Sigmoid colon (tissue), 4 donors: ENCODE measurements around the gene LIAS.
"Not testable (repeated sequence)": the region's sequence is repeated elsewhere in the genome, so short reads cannot be mapped to it uniquely, and the experiment has no call there.

ENCODE experiments used
- POLR2A ChIP-seq, 2 donors: fragments of 450-650 bp; IDR thresholded peaks; one replicate each; pipeline ENCODE4 v1.6.1; 2016; ENCODE audit warnings: antibody characterized with exemption in 2 of 2, mild to moderate bottlenecking in 2 of 2, moderate library complexity in 2 of 2
- POLR2AphosphoS5 ChIP-seq, 4 donors: sonication (generic); formaldehyde crosslinking; IDR thresholded peaks; one replicate each; pipeline ENCODE4 v1.6.1; 2017; ENCODE audit warnings: antibody characterized with exemption in 4 of 4
- TF ChIP-seq, protein P1 (sequence below), 4 experiments: fragments of 450-650 bp in 3 of 4; fragments of 200-600 bp in 1 of 4; IDR thresholded peaks; one replicate each; pipeline ENCODE4 v1.5.1; 2016 to 2019; ENCODE audit warnings: antibody characterized with exemption in 4 of 4, mild to moderate bottlenecking in 3 of 4, moderate library complexity in 2 of 4

DNA sequence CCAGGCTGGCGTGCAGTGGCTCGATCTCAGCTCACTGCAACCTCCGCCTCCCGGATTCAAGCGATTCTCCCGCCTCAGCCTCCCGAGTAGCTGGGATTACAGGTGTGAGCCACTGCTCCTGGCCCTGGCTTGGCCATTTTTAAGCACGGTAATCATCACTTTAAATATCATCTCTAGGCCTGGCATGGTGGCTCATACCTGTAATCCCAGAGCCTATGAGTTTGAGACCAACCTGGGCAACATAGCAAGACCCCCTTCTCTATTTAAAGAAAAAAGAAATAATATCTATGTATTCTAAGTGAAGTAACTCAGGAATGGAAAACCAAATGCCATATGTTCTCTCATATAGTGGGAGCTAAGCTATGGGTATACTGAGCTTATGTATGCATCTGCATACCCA is 47.3 kb upstream of the LIAS start:
- TF ChIP-seq POLR2A, POLR2AphosphoS5 (IDR thresholded peaks at IDR 0.05): not testable (repeated sequence)
- TF ChIP-seq, protein P1, sequence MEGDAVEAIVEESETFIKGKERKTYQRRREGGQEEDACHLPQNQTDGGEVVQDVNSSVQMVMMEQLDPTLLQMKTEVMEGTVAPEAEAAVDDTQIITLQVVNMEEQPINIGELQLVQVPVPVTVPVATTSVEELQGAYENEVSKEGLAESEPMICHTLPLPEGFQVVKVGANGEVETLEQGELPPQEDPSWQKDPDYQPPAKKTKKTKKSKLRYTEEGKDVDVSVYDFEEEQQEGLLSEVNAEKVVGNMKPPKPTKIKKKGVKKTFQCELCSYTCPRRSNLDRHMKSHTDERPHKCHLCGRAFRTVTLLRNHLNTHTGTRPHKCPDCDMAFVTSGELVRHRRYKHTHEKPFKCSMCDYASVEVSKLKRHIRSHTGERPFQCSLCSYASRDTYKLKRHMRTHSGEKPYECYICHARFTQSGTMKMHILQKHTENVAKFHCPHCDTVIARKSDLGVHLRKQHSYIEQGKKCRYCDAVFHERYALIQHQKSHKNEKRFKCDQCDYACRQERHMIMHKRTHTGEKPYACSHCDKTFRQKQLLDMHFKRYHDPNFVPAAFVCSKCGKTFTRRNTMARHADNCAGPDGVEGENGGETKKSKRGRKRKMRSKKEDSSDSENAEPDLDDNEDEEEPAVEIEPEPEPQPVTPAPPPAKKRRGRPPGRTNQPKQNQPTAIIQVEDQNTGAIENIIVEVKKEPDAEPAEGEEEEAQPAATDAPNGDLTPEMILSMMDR (IDR thresholded peaks at IDR 0.05): not testable (repeated sequence)
